ENCODE measurements around the gene NANP.
"Not testable (repeated sequence)": the region's sequence is repeated elsewhere in the genome, so short reads cannot be mapped to it uniquely, and the experiment has no call there.

The NANP gene

GRCh38 chr20:25606094-25606695 lies 17.6 kb downstream of the NANP start:
- DNase-seq (ENCODE audit: low read depth, low spot score) = no peak

DNA sequence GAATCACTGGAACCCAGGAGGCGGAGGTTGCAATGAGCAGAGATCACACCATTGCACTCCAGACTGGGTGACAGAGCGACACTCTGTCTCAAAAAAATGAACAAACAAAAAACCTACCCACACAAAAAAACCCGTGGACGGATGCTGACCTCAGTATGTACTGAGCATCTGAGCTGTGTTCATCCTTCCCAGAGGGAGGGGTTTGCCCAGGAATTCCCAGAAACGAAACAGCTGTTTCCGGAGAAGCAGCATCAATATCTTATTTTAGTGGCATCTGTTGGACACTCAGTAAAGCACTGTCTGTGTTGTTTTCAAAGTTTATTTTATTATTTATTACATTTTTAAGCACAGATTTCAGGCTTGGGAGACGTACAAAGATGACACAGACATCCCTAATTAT lies 18.7 kb downstream of the NANP start:
- no peak for DNase-seq (ENCODE audit: low read depth, low spot score)

GRCh38 chr20:25604611-25605010 lies 19.2 kb downstream of the NANP start:
- no peak for DNase-seq (ENCODE audit: low read depth, low spot score)

DNA sequence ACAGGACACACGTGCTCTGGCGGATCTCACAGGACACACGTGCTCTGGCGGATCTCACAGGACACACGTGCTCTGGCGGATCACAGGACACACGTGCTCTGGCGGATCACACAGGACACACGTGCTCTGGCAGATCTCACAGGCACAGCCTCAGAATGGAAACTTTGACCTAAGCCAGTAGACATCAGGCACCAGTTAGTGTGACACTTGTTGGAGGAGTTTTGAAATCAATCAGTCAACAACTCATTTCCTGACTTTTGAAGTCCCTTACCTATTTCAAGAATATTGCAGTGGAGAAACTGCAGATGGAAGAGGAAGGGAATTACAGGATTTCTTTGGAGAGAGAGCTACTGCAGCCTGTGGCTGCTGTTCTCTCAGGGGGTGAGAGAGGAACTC lies 20.9 kb downstream of the NANP start:
- DNase-seq (ENCODE audit: low read depth, low spot score) = not testable (repeated sequence)

DNA sequence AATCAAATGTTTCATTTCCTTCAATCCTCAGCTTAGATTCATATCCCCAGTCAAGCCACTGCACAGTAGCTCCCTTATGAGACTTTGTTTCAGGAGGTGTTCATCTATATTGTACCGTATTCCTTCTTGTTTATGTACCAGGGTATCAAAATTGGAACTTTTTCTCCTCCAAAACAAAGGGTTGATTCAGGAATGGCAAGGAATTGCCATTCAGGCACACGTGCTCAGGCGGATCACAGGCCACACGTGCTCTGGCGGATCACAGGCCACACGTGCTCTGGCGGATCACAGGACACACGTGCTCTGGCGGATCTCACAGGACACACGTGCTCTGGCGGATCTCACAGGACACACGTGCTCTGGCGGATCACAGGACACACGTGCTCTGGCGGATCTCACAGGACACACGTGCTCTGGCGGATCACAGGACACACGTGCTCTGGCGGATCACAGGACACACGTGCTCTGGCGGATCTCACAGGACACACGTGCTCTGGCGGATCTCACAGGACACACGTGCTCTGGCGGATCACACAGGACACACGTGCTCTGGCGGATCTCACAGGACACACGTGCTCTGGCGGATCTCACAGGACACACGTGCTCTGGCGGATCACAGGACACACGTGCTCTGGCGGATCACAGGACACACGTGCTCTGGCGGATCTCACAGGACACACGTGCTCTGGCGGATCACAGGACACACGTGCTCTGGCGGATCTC lies 21.5 kb downstream of the NANP start:
- DNase-seq (ENCODE audit: low read depth, low spot score) = not testable (repeated sequence)

DNA sequence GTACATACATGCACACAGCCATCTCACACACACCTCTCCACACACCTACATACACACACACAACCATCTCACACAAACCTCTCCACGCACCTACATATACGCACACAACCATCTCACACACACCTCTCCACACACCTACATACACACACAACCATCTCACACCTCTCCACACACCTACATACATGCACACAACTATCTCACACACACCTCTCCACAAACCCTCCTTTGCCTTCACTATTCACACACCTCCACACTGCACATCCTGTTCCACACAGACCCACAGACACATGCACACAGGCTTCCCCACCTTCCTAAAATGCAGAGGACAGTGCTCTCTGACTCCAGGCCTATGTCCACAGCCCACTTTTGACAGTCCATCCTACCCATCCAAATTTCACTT lies 22.2 kb downstream of the NANP start:
- DNase-seq (ENCODE audit: low read depth, low spot score) = no peak

DNA sequence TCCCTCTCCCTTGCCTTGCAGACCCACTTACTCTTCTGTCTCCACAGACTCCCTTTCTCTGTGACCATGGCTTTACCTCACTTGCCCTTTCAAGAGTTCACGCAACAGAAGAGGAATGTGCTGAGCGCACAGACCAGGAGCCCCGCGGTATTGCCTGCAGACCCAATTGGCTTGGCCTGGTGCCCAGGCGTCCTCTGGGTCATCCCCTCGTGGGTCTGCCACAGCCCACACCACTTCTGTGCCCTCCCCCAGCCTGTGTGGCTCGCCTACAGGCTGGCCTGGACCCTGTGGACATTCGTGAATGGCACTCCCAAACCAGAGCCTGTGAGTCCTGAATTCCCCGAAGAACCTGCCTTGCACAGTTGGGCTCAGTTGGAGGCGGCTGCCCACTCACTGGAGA lies 23.2 kb downstream of the NANP start:
- no peak for DNase-seq (ENCODE audit: low read depth, low spot score)

- no peak for DNase-seq (ENCODE audit: low read depth, low spot score)
These were observed 31.5 kb downstream of the NANP start for GRCh38 chr20:25592135-25592852.

DNA sequence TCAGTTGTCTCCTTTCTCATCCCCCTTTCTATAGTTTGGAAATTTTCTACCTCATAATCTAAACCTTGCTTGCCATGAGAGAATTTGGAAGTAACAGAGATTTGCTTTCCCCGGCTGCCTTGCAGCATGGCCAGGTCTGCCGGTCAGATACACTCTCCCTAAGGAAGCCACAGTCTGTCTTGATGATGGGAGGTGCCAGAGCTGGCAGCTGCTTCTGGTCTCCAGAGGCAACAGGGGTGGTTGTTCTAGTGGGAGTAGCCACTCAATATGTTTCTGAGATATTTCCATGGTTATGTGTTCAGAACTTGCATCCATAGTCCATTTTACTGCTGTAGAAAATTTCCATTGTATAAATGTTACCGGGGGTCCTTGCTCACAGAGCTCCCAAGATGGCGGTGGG lies 33.0 kb downstream of the NANP start:
- not testable (repeated sequence) for DNase-seq (ENCODE audit: low read depth, low spot score)

DNA sequence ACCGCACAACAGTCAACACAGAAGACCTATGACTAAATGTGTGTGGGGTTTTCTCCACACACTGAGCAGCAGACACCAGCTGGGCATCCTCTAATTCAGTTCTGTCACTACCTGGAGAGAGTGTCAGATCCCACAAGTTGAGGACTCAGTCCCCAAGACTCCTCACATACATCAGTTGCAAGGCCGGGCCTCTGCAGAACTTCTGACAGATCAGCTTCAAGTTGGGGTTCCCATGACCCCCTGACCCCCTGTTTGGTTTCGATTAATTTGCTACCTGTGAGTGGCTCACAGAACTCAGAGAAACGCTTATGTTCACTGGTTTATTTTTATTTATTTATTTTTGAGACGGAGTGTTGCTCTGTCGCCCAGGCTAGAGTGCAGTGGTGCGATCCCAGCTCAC lies 35.3 kb downstream of the NANP start:
- no peak for DNase-seq (ENCODE audit: low read depth, low spot score)

- DNase-seq (ENCODE audit: low read depth, low spot score) = no peak
These were observed 36.3 kb downstream of the NANP start for GRCh38 chr20:25587536-25587935.

- no peak for DNase-seq (ENCODE audit: low read depth, low spot score)
These were observed 36.9 kb downstream of the NANP start for GRCh38 chr20:25586877-25587276.

- DNase-seq (ENCODE audit: low read depth, low spot score) = no peak
These were observed 38.7 kb downstream of the NANP start, which contains the start of gene NINL for GRCh38 chr20:25584905-25585704. NINL (minus strand) TSS chr20:25585531; CDS start chr20:25526587, 58,944 bp downstream.

- not testable (repeated sequence) for DNase-seq (ENCODE audit: low read depth, low spot score)
These were observed 40.2 kb downstream of the NANP start for GRCh38 chr20:25583607-25584006.

- DNase-seq (ENCODE audit: low read depth, low spot score) = no peak
These were observed 43.1 kb downstream of the NANP start for GRCh38 chr20:25580711-25581110.

- no peak for DNase-seq (ENCODE audit: low read depth, low spot score)
These were observed 44.6 kb downstream of the NANP start for GRCh38 chr20:25579081-25579770.

DNA sequence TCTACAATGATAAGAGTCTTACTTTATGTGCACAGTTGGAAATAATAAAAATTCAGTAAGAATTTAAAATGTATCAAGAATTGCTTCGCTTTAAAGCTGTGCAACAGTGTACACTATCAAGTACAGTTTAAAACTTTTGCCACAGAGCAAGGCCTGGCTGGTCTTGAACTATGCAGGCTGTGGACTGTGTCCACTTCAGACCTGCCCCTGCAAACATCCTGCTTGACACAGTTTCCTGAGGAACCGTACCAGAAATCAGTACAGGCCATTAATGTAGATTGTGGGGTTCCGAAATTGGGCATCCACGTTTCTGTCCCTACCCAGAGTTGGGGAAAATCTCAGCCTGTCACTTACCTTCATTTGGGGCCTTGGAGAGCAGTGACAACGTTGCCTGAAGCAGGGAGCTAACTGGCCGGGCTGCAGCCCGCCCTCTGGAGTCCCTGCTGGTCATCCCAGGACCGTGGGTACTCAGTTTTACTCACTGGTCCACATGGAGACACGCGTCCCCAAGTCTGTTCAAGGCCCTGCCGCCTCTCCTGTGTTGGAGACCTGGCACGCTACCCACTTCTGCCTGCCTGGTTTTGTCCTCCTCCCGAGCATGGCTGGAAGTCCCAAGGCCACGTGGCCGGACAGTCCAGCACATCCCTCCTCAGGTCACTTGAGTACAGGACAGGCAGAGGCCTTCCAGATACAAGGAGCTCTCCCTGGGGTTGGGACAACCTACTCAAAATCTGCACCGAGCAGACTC lies 46.9 kb downstream of the NANP start:
- no peak for DNase-seq (ENCODE audit: low read depth, low spot score)

GRCh38 chr20:25574411-25574810 lies 49.4 kb downstream of the NANP start:
- no peak for DNase-seq (ENCODE audit: low read depth, low spot score)

DNA sequence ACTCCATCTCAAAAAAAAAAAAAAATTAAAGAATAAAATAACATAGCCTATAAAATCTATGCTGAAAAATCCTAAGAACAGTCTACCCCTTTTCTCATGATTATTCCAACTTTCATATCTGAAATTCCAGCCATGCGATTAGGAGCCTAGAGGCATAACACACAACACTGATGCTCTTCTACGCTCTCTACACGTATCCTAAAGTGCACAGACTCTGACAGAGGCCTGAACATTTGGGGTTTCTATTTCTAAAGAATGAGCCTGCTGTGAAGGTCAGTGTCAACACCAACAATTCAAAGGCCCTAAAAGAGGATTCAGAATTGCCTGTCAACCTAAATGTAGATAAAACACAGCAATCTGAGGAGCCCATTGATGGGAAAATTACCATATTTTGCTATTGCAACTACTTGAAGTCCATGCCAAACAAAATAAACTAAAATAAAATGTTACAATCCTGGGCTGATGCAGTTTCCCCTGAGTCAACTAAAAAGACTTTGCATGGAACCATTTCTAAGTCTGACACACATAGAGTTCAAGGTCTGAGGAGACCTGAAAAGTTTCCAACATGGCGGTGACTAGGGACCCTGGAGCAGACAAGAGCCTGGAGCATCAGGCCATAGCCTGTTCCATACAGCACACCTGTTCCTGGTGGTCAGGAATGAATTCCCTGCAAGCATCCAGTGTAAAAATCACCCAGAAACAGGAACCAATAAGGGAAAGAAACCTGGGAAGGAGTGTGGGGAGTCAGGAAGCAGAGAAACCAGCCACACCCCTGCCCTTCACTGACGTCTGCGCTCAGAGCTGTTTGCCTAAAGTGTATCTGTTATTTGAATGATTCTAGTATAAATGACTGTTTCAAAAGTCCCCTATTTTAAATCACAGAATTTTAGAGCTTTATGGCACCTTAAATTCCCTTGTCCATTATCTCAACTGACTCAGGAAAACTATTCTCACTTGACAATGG lies 50.2 kb downstream of the NANP start:
- no peak for DNase-seq (ENCODE audit: low read depth, low spot score)

All from activated CD4-positive, CD25-positive, alpha-beta regulatory T cell treated with anti-CD3 and anti-CD28 coated beads, Interleukin-2, amount 50 U/mL, for 16 hours (primary cell).